ENCODE measurements around the gene AHNAK.
A peak's percentile ranks its signal among the peaks of the same experiment; 100 is the strongest.

The AHNAK gene

DNA sequence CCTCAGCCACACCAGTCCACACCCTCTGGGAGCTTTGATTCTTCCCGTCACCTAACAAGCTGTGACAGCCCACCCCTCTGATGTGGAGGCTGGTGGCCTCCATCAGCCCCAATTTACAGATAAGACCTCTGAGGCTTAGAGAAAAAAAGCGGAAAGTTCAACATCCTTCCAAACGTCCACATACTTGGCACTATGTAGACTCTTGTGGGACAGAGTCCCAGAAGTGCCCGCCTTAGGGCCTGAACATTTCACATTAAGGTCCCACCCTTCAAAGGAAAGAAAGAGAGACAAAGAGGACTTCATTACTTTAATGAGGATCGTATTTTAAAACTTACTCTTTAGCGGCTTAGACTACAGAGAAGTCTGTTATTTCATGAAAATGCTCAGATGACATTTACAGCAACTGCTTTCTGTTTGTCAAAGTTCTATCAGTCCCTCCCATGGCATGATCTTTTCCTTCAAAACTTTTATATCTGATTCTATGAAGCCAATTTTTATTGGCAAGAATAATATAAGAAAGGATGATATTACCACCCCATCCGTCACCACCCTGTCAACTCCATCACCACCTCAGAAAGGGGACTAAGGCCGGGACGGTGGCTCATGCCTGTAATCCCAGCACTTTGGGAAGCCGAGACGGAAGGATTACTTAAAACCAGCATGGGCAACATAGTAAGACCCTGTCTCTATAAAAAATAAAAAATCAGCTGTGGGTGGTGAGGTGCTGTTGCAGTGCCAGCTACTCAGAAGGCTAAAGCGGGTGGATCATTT lies 143.5 kb downstream of the AHNAK start:
- no peak for DNase-seq (ENCODE audit: low spot score)

DNA sequence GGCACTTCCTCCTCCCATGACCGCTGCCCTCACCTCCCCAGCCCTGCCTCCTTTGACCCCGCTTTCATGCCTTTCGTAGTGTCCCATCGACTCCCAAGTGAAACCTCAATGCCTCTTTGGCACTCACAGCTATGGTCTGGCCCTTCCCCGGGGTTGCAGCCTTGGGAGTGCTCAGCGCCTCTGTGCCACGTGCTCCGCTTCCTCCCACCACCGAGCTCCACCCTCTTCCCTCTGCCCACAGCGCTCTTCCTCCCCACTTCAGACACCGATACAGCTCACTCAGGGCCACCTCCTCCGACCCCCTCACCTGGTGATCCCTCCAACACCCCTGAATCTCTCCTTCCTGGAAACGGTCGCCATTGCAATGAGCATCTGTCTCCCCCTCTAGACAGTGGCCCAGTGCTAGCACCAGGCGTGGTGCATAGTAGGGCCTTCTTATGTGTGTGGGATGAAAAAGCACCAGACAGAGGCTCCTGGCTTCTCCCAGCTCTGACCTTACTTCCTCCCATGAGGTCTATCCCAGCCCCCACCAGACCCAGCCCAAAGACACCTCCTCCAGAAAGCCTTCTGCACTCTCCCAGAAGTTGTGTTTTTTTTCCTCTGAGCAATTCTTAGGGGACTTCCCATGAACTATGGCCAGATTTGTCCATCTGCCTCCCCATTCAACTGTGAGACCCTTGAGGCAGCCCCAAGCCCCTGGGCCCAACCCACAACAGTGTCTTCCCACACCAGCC lies 144.2 kb downstream of the AHNAK start:
- peak; percentile 44 for DNase-seq (ENCODE audit: low spot score)

DNA sequence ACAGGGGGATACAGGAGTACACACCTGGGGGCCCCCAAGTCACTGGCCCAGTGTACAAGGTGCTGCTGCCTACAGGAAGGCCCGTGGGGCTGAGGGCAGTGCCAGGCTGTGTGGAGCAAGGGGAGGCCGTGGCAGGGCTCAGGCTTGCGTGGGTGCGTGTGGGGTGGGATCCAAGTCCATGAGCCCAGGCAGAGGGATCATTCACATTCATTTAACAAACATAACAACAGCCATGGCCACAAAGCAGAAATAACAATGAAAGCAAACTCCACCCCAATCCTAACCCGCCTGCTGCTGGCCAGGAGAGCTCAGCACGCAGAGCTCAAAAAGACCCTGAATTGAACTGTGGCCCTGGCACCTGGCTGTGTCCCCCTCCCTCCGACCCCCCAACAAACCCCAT lies 144.8 kb downstream of the AHNAK start:
- no peak for DNase-seq (ENCODE audit: low spot score)

DNA sequence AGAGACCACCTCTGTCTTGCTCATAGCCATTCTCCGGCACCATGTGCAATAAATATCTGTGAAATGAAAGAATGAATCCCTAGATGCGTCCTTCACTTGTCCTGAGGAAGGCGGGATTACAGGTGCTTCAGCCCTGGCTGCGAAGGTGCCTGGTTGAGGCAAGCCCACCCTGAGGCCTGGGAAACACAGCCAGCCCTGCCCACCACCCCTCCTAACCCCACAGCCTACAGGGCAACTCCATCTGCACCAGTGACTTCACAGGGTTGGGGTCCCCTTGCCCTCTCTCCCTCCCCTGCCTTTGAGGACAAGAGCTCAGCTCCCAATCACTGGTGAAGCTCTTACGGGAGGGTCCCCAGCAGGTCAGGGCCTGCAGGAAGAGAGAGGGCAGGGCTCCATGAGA lies 145.2 kb downstream of the AHNAK start:
- no peak for DNase-seq (ENCODE audit: low spot score)

DNA sequence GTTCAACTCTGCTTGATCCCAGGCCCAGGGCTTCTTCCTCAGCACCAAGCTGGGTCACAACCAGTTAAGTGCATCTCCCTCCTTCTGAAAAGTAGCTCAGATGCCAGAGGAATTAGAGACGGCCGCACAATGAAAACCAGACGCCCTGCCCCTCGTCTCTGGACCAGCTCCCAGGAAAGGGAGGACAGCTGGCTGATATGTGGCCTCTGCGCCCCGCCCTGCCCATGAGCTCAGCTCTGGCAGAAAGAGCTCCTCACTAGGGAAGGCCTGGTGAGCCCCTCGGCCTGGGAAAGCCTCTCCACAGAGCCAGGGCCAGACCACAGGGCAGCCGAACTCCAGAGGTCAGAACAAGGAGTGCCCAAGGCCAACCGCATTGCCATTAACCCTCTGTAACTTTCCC lies 145.8 kb downstream of the AHNAK start:
- DNase-seq (ENCODE audit: low spot score) = no peak

DNA sequence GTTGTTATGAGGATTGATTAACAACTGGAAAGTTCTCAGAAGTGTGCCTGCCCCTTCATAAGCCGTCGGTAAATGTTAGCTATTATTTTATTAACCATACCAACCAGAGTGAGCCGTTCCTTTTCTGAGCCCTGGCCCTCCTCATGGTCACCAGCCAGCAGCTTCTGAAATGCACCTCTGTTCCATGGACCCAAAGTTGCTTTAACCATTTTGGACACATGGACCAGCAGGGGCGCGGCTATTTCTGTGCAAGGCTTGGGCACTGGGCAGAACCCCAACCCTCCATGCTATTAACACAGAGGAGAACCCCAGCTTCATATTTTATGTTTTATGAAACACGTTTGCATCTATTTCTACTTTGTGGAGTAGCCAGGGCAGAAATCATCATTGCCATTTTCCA lies 146.3 kb downstream of the AHNAK start:
- DNase-seq (ENCODE audit: low spot score) = no peak

DNA sequence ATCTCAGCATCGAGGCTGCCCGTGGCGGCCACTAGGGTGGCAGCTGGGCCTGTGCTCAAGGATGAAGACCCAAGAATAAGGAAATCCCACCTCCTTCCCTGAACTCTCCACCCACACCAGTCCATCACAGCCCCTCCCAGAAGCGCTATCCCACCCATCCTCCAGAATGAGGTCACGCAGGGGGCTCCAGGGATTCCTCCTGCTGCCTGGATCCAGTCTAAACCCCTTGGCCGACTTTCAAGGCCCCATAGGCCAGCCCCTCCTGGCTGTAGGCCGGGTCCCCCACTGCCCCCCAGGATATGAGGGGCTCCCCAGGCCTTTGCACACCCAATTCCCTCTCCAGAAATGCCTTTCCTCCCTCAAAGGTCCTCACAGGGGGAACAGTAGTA lies 146.7 kb downstream of the AHNAK start:
- DNase-seq (ENCODE audit: low spot score) = no peak

DNA sequence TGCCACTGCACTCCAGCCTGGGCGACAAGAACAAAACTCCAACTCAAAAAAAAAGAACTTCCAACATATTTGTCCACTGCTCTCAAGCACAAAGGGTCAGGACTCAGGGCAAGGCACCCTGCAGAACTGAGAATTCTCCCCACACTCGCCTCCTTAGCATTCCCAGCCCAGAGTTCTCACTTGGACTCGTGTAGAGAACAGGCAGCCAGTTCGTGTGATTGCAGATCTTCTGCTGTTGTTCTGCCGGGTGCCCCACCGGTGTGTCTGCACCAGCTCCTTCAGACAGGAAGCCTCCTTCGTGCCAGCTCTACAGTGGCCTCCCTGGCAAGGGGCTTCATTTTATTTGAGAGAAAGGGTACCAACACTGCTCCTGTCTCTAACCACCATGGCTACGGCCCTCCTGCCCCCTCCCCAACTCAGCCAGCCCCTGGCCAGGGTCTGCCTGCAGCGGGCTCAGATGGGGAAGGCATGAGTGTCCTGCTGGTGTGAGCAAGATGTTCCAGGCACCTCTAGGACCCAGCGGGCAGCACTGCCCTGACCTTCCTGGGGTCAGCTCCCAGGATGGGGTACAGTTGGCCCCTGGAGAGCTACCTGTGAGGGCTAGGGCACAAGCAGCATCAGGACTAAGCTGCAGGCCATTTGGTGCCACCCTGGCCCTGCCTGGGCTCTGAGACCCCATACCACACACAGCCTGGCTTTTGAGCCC lies 147.3 kb downstream of the AHNAK start:
- DNase-seq (ENCODE audit: low spot score) = no peak

DNA sequence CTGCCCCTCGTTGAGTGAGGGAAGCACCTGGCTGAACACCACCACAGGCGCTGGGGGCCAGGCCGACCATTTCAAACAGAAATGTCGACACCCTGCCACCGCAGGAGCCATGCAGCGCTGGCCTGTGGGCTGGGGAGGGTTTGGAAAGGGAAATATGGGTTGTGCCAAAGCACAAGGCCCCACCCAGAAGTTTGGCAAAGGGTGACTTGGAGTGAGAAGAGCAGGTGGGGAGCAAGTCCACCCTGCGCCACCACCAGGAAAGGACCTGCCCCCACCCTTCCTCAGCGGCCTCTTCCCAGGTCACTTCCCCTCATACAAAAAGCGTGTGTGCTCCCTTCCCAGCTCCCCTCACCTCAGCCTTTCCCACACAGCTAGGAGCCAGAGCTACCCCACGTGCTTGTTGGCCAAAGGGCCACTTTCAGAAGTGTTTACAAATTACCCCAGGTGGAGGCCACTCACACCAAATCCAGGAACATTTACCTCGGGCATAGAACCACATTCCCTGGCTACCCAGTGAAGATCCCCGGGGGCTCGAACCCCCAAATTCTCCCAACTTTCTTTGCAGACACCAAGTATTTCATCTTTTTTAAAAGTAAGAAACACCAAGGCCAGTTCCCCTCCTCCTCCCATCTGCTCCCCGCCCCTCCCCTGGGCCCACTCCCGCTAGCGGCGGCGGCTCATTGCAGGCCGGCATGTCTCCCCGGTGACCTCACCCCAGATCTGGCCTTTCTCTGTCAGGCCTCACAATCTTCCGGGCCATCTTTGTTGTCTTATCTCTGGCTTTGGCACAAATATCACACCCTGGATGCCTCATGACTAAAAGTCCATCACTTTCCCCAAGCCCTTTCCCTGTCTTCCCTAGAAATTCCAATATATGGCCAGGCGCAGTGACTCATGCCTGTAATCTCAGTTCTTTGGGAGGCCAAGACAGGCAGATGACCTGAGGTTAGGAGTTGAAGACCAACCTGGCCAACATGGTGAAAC lies 148.3 kb downstream of the AHNAK start:
- DNase-seq (ENCODE audit: low spot score) = no peak

DNA sequence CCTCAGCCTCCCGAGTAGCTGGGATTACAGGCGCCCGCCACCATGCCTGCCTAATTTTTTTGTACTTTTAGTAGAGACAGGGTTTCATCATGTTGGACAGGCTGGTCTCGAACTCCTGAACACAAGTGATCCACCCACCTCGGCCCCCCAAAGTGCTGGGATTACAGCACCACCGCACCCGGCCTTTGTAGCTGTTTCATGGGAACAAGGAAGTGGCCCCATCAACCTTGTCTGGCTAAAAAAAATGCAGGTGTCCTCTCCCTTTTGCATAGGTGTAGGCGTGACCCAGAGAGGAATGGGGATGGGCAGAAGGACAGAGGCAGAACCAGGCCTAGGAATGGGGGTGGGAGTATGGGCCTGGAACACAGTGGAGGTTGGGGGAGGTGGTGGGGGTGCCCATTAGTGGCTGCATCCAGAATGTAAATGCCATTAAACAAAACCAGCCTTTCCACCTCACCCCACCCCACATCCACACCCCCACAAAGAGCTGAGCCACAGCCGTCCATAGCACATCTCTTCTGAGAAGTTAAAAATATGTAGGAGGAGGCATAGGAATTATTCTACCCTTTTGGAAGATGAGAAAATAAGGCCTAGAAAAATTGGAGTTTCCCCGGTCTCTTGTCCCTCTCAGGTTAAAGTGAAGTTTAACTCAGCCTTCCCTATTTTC lies 150.6 kb downstream of the AHNAK start:
- DNase-seq (ENCODE audit: low spot score) = no peak

DNA sequence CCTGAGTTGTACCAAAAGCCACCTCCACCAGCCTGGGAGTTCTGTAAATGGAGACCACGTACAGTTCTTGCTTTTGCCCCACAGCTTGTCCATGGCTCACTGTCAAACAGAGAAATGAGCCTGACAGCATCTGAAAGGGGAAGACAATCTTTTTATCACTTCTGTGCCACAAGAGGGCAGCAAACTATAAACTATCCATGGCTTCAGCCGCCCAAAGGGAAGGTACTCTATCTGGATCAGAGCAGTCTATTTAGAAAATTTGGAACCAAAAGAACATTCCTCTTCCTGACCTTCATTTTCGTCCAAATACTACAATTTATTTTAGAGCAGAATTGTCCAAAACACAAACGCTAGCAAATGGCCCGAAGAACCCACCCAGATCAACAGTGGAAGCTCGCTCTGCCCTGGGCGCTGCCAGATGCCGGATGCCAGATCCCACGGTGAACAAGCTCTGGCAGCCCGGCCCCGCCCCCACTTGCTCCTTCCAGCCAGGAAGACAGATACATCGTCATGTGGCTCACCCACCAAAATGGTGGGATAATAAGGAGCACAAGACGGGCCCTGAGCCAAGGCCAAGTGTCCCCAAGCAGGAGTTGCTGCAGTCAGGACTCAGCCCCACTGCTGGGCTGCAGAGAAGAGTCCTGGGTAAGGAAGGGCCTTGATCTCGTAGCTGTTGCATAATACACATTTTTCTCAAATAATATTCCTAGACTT lies 151.6 kb downstream of the AHNAK start:
- peak; percentile 80 for DNase-seq (ENCODE audit: low spot score)

DNA sequence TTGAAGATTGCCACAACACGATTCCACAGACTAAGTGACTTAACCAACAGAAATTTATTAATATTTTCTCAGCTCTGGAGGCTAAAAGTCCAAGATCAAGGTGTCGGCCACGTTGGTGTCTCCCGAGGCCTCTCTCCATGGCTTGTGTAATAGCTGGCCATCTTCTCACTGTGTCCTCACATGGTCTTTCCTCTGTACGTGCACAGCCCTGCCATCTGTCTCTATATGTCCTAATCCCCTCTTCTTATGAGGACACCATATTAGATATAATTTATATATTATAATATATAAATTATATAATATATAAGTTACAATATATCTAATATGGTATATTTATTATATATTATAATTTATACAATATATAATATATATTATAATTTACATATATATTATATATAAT lies 152.9 kb downstream of the AHNAK start:
- no peak for DNase-seq (ENCODE audit: low spot score)

DNA sequence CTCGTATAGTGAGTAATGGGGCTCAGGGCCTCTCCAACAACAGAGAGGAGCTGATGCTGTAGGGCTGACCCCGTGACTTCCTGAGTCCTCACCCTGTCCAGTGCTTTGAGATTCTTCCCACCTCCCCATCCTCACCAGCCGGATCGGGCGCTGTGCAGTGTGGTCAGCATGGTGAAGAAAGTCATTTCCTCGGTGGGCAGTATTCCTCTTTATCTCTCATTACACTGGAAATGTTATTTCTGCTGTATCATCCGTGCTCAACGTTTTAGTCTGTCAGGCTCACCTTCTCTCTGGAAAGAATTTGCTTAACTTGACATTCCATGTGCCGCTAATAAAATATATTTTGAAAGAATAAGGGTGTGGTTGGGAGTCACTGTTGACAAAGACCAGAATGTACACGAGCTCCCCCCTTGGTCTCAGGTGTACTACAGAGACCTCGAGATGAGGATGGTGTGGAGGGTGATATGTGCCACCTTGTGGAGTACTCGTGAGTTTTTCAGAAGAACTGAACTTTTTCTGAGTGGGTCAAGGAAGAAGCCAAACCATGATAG lies 153.5 kb downstream of the AHNAK start:
- peak; percentile 39 for DNase-seq (ENCODE audit: low spot score)

DNA sequence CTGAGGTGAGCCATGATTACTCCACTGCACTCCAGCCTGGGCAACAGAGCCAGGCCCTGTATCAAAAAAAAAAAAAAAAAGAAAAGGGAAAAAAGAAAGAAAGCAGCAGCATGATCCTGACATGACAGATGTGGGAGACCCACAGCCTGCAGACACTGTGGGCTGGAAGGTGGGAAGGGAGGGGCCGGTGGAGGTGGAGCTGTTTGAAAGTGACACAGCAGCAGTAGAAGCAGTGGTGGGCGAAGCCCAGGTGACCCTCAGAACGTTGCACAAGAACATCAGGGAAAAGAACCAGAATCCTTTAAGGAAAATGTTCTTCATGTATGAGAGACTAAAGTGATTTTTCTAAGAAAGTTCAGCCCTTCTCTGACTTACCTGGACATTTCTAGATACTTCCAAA lies 154.1 kb downstream of the AHNAK start:
- DNase-seq (ENCODE audit: low spot score) = no peak

DNA sequence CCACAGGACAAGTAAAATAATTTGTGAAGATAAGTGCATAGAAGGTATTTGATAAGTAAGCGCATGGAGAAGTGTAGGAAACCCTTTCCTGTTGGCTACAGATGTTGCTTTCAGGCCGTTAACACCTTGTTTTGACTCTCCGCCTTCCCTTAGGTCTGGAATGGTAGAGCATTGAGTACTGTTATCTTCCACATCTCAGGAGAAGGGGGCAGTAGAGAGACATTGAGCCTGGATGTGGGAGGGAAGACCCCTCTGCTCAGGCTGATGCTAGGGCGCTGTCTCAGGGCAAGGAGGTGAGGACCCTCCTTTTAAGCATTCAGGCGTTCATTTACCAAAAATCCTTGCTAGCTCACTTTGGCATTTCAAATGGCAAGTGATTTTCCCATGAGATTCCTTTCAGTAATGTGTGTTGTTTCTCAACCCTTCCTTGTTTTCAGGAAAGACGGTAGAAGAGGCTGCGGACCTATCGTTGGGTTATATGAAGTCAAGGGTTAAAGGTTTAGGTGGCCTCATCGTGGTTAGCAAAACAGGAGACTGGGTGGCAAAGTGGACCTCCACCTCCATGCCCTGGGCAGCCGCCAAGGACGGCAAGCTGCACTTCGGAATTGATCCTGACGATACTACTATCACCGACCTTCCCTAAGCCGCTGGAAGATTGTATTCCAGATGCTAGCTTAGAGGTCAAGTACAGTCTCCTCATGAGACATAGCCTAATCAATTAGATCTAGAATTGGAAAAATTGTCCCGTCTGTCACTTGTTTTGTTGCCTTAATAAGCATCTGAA lies 154.8 kb downstream of the AHNAK start:
- DNase-seq (ENCODE audit: low spot score) = no peak

DNA sequence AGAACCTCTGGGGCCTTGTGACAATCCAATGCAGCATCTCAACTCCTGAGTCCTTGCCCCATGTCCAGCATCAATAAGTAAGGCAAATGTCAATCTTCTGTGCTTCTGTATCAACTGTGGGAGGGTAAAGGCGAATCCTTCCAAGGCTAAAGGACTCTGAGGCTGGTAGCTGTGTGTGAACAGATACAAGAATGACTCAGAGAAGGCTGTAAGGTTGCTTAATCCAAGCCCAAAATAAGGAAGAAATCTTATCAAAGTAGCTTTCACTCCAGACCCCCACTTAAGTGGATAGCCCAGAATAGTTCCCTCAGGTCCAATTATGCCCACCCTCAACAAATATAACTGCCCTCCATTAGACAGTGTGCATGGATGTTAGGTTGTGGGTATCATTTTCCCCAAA lies 155.9 kb downstream of the AHNAK start:
- DNase-seq (ENCODE audit: low spot score) = no peak

DNA sequence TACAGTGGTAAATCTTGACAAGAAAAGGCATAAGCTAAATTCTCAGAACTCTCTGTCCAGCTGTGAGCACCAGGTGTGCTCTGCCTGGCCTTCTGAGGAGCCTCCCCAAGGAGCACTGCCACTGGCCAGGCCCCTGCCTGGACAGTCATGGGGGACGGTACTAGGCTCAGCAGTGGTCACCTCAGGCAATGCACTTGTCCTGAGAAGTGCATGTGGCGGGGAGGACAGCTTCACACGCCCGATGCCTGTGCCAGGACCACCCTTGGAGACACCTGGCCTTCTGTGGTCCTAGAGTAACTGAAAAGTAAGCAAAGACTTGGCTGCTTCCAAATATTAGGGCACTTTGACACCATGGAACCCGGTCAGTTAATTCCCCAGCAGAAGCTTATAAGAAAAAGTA lies 156.4 kb downstream of the AHNAK start:
- no peak for DNase-seq (ENCODE audit: low spot score)

DNA sequence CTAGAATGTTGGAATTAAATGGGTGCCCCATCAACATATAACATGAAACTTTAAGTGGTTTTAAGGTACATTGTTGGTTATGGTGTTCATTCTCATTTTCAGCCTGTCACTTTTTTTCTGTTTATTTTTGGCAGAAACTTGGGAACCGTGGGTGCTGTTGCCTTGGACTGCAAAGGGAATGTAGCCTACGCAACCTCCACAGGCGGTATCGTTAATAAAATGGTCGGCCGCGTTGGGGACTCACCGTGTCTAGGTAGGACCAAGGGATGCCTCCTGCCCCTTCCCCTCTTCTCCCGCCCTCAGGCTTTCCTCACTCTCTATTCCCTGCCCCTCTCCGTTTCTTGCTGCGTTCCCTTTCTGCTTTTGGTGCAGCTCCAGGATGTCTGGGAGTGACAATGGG lies 157.6 kb downstream of the AHNAK start:
- no peak for DNase-seq (ENCODE audit: low spot score)

DNA sequence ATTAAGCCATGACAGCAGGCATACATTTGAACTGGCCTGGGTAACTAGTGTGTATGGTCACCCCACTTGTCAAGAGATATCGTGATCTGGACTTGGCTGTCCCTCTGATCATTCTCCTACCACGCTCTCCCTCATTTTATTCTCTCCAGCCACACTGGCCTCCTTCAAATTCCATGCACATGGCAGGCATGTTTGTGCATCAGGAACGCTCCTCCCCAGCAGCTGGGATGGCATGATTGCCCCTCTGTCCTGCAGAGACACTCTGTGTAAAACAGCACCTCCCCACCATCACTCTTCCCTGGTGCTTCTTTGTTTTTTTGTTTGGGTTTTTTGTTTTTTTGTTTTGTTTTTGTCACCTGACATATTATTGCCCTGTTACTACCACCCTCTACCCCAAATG lies 159.2 kb downstream of the AHNAK start:
- DNase-seq (ENCODE audit: low spot score) = no peak

DNA sequence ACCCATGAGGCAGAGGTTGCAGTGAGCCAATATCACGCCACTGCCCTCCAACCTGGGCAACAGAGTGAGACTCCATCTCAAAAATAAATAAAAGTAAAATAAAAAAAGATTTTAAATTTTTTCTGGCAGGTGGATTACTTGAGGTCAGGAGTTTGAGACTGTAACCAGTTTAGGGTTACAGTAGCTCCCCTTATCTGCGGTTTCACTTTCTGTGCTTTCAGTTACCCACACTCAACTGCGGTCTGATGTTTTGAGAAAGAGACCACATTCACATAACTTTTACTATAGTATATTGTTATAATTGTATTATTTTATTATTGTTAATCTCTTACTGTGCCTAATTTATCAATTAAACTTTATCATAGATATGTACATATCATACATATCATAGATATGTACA lies 160.5 kb downstream of the AHNAK start:
- DNase-seq (ENCODE audit: low spot score) = peak; percentile 30

All from activated CD4-positive, alpha-beta T cell treated with anti-CD3 and anti-CD28 coated beads, Interleukin-2, Interleukin-4, amounts not matched to agents 100 ng/mL and 50 ng/mL, durations not matched to agents 16 hours and 8 hours (primary cell).